Measurements from ENCODE around the gene AKR1C8.

DNA sequence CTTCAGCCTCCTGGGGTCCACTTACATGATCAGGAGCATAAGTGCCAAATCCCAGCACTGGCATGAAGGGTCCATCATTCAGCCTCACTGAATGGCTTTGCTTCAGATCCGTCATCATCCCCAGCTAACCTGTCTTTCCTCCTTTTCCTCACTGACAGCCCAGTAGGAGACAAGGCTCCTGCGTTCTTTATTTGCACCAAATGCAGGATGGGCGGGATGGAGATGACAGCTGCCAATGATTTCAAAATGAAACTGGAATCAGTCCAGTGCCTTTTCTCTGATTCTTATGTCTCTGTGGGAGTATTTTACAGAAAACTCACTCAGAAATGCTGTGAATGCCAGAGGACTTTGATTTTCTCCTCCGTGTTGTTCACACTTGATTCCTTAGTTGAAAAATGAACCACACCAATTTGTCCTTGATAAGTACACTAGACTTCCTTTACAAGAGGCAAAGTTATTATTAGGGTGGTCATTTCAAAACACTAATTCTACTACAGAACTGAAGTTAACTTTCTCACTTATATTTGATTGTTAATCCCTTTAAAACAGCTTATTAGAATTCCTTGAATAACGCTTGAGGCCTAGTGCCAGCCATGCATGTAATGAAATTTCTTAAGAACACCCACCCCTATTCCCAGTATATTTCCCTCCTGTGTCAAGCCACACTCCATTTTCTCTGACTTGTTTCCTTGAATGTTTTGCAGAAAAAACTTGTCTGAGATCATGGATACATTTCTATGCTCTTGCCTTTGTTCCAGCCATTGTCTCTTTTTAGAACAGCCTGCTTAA, at the start of gene AKR1C8:
- TF ChIP-seq, protein P1, sequence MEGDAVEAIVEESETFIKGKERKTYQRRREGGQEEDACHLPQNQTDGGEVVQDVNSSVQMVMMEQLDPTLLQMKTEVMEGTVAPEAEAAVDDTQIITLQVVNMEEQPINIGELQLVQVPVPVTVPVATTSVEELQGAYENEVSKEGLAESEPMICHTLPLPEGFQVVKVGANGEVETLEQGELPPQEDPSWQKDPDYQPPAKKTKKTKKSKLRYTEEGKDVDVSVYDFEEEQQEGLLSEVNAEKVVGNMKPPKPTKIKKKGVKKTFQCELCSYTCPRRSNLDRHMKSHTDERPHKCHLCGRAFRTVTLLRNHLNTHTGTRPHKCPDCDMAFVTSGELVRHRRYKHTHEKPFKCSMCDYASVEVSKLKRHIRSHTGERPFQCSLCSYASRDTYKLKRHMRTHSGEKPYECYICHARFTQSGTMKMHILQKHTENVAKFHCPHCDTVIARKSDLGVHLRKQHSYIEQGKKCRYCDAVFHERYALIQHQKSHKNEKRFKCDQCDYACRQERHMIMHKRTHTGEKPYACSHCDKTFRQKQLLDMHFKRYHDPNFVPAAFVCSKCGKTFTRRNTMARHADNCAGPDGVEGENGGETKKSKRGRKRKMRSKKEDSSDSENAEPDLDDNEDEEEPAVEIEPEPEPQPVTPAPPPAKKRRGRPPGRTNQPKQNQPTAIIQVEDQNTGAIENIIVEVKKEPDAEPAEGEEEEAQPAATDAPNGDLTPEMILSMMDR (IDR thresholded peaks at IDR 0.05), result no peak
- TF ChIP-seq EZH2 (IDR thresholded peaks at IDR 0.05), result no peak

Measured in neural progenitor cell (in vitro differentiated cells).